GM18520 (cell line): ENCODE results near the gene SLC7A7.
"Not testable (repeated sequence)": the region's sequence is repeated elsewhere in the genome, so short reads cannot be mapped to it uniquely, and the experiment has no call there.

Experiments
- ATAC-seq: cut with Tn5 transposase; IDR thresholded peaks from one replicate; pipeline ENCODE4 v1.9.1; 2021; ENCODE audit not compliant: unreplicated experiment

The SLC7A7 gene

DNA sequence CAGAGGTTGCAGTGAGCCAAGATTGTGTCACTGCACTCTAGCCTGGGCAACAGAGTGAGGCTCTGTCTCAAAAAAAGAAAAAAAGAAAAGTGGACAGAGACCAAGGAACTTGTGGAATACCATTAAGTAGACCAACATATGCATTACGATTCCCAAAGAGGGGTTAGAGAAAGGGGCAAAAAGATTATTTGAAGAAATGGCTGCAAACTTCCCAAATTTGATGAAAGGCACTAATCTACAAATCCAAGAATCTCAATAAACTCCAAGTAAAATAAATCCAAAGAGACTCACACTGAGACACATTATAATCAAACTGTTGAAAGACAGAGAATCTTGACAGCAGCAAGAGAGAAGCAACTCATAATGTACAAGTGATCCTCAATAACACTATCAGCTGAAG lies 53.5 kb downstream of the SLC7A7 start:
- ATAC-seq, result no peak

DNA sequence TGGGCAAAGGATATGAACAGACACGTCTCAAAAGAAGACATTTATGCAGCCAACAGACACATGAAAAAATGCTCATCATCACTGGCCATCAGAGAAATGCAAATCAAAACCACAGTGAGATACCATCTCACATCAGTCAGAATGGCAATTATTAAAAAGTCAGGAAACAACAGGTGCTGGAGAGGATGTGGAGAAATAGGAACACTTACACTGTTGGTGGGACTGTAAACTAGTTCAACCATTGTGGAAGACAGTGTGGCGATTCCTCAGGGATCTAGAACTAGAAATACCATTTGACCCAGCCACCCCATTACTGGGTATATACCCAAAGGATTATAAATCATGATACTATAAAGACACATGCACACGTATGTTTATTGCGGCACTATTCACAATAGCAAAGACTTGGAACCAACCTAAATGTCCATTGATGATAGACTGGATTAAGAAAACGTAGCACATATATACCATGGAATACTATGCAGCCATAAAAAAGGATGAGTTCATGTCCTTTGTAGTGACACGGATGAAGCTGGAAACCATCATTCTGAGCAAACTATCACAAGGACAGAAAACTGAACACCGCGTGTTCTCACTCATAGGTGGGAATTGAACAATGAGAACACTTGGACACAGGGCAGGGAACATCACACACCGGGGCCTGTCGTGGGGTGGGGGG lies 57.1 kb downstream of the SLC7A7 start:
- not testable (repeated sequence) for ATAC-seq

DNA sequence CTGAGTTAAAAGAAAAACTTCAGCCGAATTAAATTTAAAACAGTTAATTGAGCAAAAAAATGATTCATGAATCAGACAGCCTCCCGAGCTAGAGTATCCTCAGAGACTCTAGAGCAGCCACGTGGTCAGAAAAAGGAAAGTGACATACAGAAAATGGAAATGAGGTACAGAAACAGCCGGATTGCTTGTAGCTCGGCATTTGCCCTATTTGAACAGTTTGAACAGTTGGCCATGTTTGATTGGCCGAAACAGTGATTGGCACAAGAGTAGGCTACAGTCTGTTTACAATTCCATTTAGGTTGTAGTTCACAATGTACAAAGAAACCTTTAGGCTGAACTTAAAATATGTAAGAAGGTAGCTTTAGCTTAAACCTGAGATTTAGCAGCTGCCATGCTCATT lies 61.6 kb downstream of the SLC7A7 start:
- ATAC-seq, result no peak

DNA sequence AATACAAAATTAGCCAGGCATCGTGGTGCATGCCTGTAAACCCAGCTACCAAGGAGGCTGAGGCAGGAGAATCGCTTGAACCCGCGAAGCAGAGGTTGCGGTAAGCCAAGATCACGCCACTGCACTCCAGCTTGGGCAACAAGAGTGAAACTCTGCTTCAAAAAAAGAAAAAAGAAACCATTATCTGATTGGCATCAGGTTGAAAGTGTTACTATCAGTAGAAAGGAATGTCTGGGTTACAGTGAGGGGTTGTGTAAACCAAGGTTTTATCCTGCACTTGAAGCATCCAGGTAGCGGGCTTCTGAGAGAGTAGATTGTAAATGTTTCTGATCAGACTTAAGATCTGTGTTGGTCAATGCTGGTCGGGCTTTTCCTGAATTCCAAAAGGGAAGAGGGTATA lies 62.8 kb downstream of the SLC7A7 start:
- no peak for ATAC-seq

DNA sequence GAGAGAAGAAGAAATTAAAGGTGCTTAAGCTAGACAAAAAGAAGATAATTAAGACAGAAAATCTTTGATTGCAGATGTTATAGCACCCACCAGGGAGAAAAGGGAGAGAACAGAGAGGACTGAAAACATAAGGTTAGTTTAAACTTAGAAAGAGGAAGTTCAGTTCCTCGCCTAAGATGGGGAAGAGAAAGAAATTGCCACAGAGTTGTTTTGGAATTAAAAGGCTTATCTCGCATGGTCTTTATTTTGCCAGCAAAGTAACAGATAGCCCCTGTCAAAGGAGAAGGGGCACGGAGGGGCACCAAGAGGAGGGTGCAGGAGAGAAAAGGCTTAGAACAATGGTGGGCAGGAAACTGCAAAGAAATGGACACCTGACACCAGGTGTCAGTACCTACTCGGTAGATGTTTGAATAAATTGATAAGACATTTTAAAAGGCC lies 66.6 kb downstream of the SLC7A7 start:
- ATAC-seq, result no peak

DNA sequence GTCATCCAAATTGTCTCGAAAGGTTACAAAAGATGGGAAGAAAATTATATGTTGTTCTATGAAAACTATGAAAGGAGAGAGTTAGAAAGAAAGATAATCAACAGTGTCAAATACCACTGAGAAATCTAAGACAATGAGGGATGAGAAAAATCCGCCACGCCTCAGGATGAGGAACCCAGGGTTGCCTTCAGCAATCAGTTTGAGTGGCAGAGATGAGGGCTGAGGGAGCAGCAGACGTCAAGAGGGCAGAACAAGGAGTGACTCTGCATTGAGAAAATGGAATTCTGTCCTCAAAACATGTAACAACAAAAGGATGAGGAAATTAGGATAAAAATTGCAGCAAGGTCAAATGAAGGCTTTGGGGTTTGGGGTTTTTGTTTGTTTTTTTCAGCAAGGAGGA lies 67.0 kb downstream of the SLC7A7 start:
- ATAC-seq, result no peak

DNA sequence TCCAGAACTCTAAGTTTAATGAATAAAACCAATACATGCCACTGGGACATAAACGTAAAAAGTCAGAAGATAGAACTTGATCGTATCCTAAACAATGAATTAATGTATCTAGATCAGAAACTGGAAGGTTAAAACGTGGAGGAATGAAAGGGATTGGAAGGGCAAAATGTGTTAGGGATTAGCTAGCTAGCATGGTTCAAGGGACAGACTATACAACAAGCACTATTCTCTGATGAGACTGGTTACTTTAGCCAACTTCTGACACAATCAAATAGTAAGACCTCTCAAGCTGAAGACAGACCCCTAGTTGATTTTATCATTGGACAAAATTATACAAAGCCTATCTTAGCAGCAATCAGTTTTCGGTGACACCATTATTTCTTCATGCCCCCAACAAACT lies 67.5 kb downstream of the SLC7A7 start:
- no peak for ATAC-seq

DNA sequence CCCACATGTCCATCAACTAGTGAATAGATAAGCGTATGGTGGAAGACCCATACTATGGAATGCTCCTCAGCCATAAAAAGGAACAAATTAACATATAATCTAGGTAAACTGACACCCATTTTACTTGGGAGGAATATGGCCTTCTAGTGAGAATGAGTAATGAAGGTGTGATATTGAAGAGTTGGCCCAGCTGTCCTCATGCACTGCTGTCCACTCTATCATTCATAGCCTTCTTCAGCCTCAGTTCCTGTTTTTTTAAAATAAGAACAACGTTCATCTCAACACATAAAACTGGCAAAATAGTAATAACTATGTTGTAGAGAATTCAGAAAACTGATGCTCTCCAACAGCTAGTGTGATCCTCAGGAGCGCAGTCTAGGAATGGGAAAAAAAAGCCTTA lies 75.2 kb downstream of the SLC7A7 start:
- no peak for ATAC-seq

DNA sequence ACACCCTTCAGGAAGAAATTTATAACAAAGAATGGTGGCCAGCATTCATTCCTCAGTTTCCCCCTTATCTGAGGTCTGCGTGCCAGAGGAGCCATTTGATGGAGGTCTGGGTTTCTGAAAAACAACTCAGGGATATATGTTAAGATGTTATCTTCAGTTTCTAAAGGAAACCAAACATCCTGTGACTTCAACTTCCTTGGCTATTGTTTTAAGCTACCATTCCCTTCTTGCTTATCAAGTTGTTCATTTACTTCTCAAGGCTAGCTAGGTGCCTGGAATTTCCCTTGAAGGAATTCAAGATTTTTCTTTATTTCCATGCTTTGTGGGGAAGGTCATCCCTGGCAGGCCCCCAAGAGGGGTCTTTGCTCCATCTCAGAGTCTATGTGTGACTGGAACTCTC lies 75.8 kb downstream of the SLC7A7 start:
- ATAC-seq, result no peak

DNA sequence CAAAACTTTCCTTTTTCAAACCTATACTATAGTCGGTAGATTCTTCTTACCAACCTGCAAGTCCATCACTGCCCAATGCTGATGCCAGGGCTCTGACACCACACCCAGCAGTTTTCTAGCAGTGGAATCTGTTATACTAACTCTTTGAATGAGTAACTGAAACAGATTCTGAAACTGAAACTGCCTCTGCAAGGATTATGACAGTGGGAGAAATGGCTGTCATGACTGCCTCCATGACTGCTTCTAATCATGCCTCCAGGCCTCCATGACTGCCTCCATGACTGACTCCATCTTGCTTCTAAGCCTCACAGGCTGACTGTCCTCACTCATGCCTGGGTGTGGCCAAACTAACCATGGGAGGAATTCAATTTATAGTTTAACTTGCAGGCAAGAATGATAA lies 78.2 kb downstream of the SLC7A7 start:
- ATAC-seq, result peak; percentile 67

DNA sequence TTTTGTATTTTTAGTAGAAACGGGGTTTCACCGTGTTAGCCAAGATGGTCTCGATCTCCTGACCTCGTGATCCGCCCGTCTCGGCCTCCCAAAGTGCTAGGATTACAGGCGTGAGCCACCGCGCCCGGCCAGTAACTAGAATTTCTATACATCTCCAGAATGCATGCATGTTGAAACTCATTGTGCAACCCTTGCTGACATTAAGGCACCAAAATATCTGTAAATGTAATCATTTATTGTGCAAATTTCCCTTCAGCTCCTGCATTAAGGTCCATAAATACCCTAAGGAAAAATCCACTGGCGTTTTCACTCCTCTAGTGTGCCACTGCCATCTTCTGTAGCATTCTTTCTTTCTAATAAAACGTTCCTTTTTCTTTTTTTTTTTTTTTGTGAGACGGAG lies 78.9 kb downstream of the SLC7A7 start:
- not testable (repeated sequence) for ATAC-seq

DNA sequence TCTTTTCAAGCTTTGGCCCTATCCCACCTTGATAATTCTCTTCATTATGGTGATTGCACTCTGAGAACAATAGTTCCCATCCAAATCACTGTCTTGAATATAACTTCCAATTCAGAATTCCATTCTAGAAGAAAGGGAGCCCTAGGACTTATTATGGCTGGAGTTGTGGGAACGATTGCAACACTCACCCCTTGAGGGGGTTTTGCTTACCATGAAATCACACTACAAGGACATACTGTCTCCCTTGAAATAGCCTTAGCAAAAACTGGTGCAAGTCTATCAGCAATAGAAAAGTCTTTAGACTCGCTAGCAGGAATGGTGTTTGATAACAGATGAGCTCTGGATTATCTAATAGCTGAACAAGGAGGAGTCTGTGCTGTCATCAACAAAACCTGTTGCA lies 80.1 kb downstream of the SLC7A7 start:
- no peak for ATAC-seq

DNA sequence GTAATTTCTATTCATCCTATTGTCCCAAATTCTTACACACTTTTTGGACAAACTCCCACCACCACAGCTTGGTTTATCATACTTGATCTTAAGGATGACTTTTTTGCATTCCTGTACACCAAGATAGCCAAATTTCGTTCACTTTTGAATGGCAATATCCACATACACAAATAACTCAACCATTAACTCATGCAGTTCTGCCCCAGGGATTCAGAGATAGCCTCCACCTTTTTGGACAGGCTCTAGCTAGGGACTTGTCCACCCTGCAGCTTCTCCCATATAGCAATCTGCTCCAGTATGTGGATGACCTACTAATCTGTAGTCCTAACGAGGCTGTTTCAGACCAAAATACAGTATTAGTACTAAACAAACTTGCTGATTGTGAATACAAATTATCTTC lies 81.4 kb downstream of the SLC7A7 start:
- ATAC-seq, result no peak

DNA sequence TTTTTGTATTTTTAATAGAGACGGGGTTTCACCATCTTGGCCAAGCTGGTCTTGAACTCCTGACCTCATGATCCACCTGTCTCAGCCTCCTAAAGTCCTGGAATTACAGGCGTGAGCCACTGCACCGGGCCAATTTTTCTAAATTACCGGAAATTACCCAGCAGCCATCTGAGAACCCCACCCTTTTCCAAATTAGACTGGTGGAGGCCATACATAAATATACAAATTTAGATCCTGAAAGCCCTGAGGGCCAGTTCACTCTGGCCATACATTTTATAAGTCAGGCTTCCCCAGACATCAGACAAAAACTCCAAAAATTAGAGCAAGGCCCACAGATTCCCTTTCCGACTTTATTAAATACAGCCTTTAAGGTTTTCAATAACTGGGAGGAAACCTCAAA lies 83.2 kb downstream of the SLC7A7 start:
- not testable (repeated sequence) for ATAC-seq

DNA sequence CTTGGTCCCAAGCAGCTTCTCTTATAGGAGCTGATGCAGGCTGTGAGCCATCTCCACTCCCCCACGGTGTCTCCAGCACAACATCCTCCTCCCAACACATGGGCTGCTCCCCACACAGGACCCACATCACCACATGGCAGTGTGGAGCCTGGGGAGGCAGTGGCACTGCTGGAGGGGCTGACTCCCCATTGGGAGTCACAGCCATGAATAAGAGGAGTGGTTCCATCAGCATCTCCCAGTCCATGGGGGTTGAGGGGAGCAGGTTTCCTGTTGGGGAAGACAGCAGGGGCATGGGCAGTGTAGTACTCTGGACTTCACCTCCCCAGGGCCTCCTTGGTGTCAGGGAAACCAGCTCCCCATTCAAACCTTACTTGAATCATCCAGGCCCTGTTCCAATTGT lies 89.2 kb downstream of the SLC7A7 start:
- no peak for ATAC-seq

DNA sequence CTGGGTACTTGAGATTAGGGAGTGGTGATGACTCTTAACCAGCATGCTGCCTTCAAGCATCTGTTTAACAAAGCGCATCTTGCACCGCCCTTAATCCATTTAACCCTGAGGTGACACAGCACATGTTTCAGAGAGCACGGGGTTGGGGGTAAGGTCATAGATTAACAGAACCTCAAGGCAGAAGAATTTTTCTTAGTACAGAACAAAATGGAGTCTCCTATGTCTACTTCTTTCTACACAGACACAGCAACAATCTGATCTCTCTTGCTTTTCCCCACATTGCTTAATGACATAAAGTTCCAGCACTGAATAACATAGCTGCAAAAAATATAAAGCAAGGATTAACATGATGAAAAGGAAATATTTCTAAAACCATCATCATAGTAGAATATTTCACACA lies 89.9 kb downstream of the SLC7A7 start:
- ATAC-seq, result not testable (repeated sequence)

DNA sequence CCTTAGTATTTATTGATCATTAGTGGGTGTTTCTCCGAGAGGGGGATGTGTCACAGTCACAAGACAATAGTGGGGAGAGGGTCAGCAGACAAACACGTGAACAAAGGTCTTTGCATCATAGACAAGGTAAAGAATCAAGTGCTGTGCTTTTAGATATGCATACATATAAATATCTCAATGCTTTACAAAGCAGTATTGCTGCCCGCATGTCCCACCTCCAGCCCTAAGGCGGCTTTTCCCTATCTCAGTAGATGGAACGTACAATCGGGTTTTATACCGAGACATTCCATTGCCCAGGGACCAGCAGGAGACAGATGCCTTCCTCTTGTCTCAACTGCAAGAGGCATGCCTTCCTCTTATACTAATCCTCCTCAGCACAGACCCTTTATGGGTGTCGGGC lies 90.4 kb downstream of the SLC7A7 start:
- not testable (repeated sequence) for ATAC-seq

DNA sequence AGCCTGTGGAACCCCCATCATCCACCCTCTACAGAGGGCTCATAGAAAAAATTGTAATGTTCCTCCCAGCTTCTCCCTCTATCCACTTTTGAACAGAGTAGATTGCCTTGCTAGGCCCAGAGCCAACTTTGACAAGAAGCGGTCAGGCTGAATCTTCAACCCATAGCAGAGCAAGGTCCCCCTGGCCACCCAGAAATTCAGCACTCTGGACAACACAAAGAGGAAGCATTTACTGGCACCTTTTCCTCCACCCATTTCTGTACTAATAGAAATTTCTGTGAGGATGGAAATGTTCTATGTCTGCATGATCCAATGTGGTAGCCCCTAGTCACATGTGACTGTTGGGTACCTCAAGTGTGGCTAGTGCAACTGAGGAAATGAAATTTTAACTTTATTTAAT lies 91.4 kb downstream of the SLC7A7 start:
- no peak for ATAC-seq
